H9 (cell line): Measurements from ENCODE around the gene RGL1. TPM values are rescaled to one million over a fixed set of nuclear protein-coding genes. Genes with fewer than 3 reads are reported as not detected.

Source experiments
- DNase-seq: peaks from one replicate; pipeline ENCODE4 v3.0.0-alpha.2; 2017
- H2AFZ ChIP-seq: one replicate; pipeline ENCODE4 v1.6.1; 2013; ENCODE audit warnings: mild to moderate bottlenecking, low read length, control low read depth, moderate library complexity
- H2AK5ac ChIP-seq: 2 replicates; pipeline ENCODE4 v1.6.1; 2013; ENCODE audit warnings: low read length, control low read depth, mixed read lengths; ENCODE audit not compliant: insufficient read length
- H2BK120ac ChIP-seq: one replicate; pipeline ENCODE4 v1.6.1; 2013; ENCODE audit warnings: low read depth, mild to moderate bottlenecking, low read length, control low read depth, inconsistent platforms; ENCODE audit not compliant: poor library complexity, severe bottlenecking
- H2BK12ac ChIP-seq: 2 replicates; pipeline ENCODE4 v1.6.1; 2013; ENCODE audit warnings: low read length, control low read depth, mixed read lengths, low read depth; ENCODE audit not compliant: insufficient read length
- H2BK15ac ChIP-seq: 2 replicates; pipeline ENCODE4 v1.6.1; 2013; ENCODE audit warnings: low read depth, low read length, control low read depth
- H2BK20ac ChIP-seq: one replicate; pipeline ENCODE4 v1.6.1; 2013; ENCODE audit warnings: low read depth, mild to moderate bottlenecking, low read length, control low read depth, inconsistent platforms; ENCODE audit not compliant: poor library complexity, severe bottlenecking
- H2BK5ac ChIP-seq: 2 replicates; pipeline ENCODE4 v1.6.1; 2013; ENCODE audit warnings: low read length, control low read depth, mixed read lengths; ENCODE audit not compliant: insufficient read length
- H3K14ac ChIP-seq: 2 replicates; pipeline ENCODE4 v1.6.1; 2013; ENCODE audit warnings: low read length, control low read depth; ENCODE audit not compliant: insufficient read depth
- H3K18ac ChIP-seq: 2 replicates; pipeline ENCODE4 v1.6.1; 2013; ENCODE audit warnings: low read depth, mild to moderate bottlenecking, mixed read lengths, low read length, control low read depth; ENCODE audit not compliant: insufficient read length
- H3K23ac ChIP-seq: 2 replicates; pipeline ENCODE4 v1.6.1; 2013; ENCODE audit warnings: low read length, control low read depth, mixed read lengths, low read depth; ENCODE audit not compliant: insufficient read length
- H3K23me2 ChIP-seq: 2 replicates; pipeline ENCODE4 v1.6.1; 2013; ENCODE audit warnings: low read depth, mild to moderate bottlenecking, mixed read lengths, low read length, control low read depth; ENCODE audit not compliant: insufficient read length, poor library complexity, severe bottlenecking
- H3K27ac ChIP-seq: 2 replicates; pipeline ENCODE4 v1.5.1; 2013; ENCODE audit warnings: low read length, control low read depth, mixed read lengths, low read depth; ENCODE audit not compliant: insufficient read length
- H3K27me3 ChIP-seq: 2 replicates; pipeline ENCODE4 v1.6.1; 2013; ENCODE audit warnings: low read length, control low read depth, inconsistent platforms; ENCODE audit not compliant: insufficient read depth
- H3K4ac ChIP-seq: 2 replicates; pipeline ENCODE4 v1.6.1; 2013; ENCODE audit warnings: low read depth, mild to moderate bottlenecking, control low read depth, inconsistent platforms, low read length, moderate library complexity
- H3K4me1 ChIP-seq: 2 replicates; pipeline ENCODE4 v1.6.1; 2013; ENCODE audit warnings: low read length, control low read depth, inconsistent platforms; ENCODE audit not compliant: insufficient read depth
- H3K4me2 ChIP-seq: 2 replicates; pipeline ENCODE4 v1.6.1; 2013; ENCODE audit warnings: low read length, control low read depth, mixed read lengths; ENCODE audit not compliant: insufficient read length, insufficient read depth
- H3K56ac ChIP-seq: 2 replicates; pipeline ENCODE4 v1.6.1; 2013; ENCODE audit warnings: low read depth, mild to moderate bottlenecking, mixed read lengths, low read length, control low read depth; ENCODE audit not compliant: insufficient read length
- H3K79me1 ChIP-seq: 2 replicates; pipeline ENCODE4 v1.6.1; 2013; ENCODE audit warnings: low read depth, mild to moderate bottlenecking, moderate library complexity, low read length, control low read depth, inconsistent platforms; ENCODE audit not compliant: insufficient read depth, poor library complexity, severe bottlenecking
- H3K79me2 ChIP-seq: 2 replicates; pipeline ENCODE4 v1.6.1; 2013; ENCODE audit warnings: low read length, control low read depth, inconsistent platforms; ENCODE audit not compliant: insufficient read depth
- H3K9ac ChIP-seq: 2 replicates; pipeline ENCODE4 v1.6.1; 2013; ENCODE audit warnings: low read length, control low read depth, mixed read lengths; ENCODE audit not compliant: insufficient read length; ENCODE audit errors: extremely low read depth
- H3K9me3 ChIP-seq: one replicate; pipeline ENCODE4 v1.6.1; 2013; ENCODE audit warnings: low read depth, low read length, inconsistent platforms; ENCODE audit not compliant: control insufficient read depth
- H3T11ph ChIP-seq: one replicate; pipeline ENCODE4 v1.6.1; 2013; ENCODE audit warnings: mild to moderate bottlenecking, low read length, control low read depth, inconsistent platforms
- H4K20me1 ChIP-seq: one replicate; pipeline ENCODE4 v1.6.1; 2013; ENCODE audit not compliant: control insufficient read depth, insufficient read length, insufficient read depth
- H4K5ac ChIP-seq: 2 replicates; pipeline ENCODE4 v1.6.1; 2013; ENCODE audit warnings: low read depth, mild to moderate bottlenecking, mixed read lengths, low read length, control low read depth; ENCODE audit not compliant: insufficient read length
- H4K8ac ChIP-seq: replicated peaks from 2 replicates; pipeline ENCODE4 v1.6.1; 2013; ENCODE audit warnings: low read length, control low read depth, mixed read lengths, low read depth; ENCODE audit not compliant: insufficient read length
- H4K91ac ChIP-seq: 2 replicates; pipeline ENCODE4 v1.6.1; 2013; ENCODE audit warnings: low read depth, mild to moderate bottlenecking, moderate library complexity, mixed read lengths, low read length, control low read depth; ENCODE audit not compliant: insufficient read length
- H3K27ac Mint-ChIP-seq, 3 experiments: 2 replicates in 2 of 3; 3 replicates in 1 of 3; pipeline ENCODE4 v1.8.0; 2020 to 2021; ENCODE audit warnings: mixed read lengths in 3 of 3, mild to moderate bottlenecking in 1 of 3, moderate library complexity in 1 of 3
- H3K27me3 Mint-ChIP-seq: 2 replicates; pipeline ENCODE4 v1.8.0; 2021; ENCODE audit warnings: low read depth, mild to moderate bottlenecking, moderate library complexity, mixed read lengths
- H3K36me3 Mint-ChIP-seq, 3 experiments: 2 replicates in 2 of 3; 3 replicates in 1 of 3; pipeline ENCODE4 v1.8.0; 2020 to 2021; ENCODE audit warnings: low read depth in 3 of 3, mixed read lengths in 3 of 3; ENCODE audit not compliant: insufficient read depth in 1 of 3
- H3K4me1 Mint-ChIP-seq, 2 experiments: 2 replicates each; pipeline ENCODE4 v1.8.0; 2020; ENCODE audit warnings: mixed read lengths in 2 of 2
- H3K4me3 Mint-ChIP-seq, 2 experiments: 2 replicates in 1 of 2; 3 replicates in 1 of 2; pipeline ENCODE4 v1.8.0; 2020 to 2021; ENCODE audit warnings: mild to moderate bottlenecking in 2 of 2, mixed read lengths in 2 of 2, moderate library complexity in 1 of 2
- H3K9me3 Mint-ChIP-seq, 2 experiments: 2 replicates in 1 of 2; 3 replicates in 1 of 2; pipeline ENCODE4 v1.8.0; 2020; ENCODE audit warnings: mild to moderate bottlenecking in 2 of 2, mixed read lengths in 2 of 2, moderate library complexity in 1 of 2
- CTCF ChIP-seq: fragments of 200-600 bp; sonication (generic); conservative IDR thresholded peaks from 3 replicates; pipeline ENCODE4 v1.8.0; 2021; ENCODE audit warnings: antibody characterized with exemption, mild to moderate bottlenecking
- WGBS: extraction: QIAGEN DNeasy Blood & Tissue Kit; methylation state at CpG from one replicate; pipeline ENCODE4 v1.1.7; 2013; ENCODE audit warnings: missing lambda C conversion rate, low lambda C conversion rate, mixed read lengths; ENCODE audit not compliant: insufficient read length; ENCODE audit errors: extremely low coverage; 5-methylcytosine and 5-hydroxymethylcytosine counted together
- total RNA-seq: library from RNA; stranded (reverse); gene quantifications from 2 replicates; pipeline ENCODE4 v1.2.1, GENCODE V29; 2021

Gene RGL1
- total RNA-seq, 1 experiment from 2014 or later = 1.4 TPM

- no CpG with 5 or more reads among the region's 5 CpGs for WGBS
- no peak overlapping the region for H2BK20ac ChIP-seq
- Mint-ChIP-seq H3K9me3 (no peaks in the 10 kb centered on the region), H3K27ac (0 out of 7 replicates have a peak overlapping the region, but pooled peaks of 1 of the 3 experiments have one; percentile 41), H3K36me3 (no peaks in the 10 kb centered on the region; a peak in 1 of 7 replicates), H3K27me3 (no peaks in the 10 kb centered on the region), H3K4me3 (no peak overlapping the region), H3K4me1 (peaks cover 9 to 19% of the 10 kb centered on the region in 2 experiments)
- H3K4me1 ChIP-seq = peaks cover 5% of the 10 kb centered on the region; the same call in 1 of the 2 replicates
- TF ChIP-seq CTCF = no peak
- DNase-seq = no peak
- no peak overlapping the region for H3T11ph ChIP-seq
- H3K56ac ChIP-seq = no peak overlapping the region
- H2BK12ac ChIP-seq = no peak overlapping the region
- no peaks in the 10 kb centered on the region for H3K79me2 ChIP-seq
- no peak overlapping the region for H3K9ac ChIP-seq
- H3K4ac ChIP-seq = no peak overlapping the region
- no peak overlapping the region for H3K27ac ChIP-seq
- H3K4me2 ChIP-seq = no peak overlapping the region
- no peak overlapping the region for H3K18ac ChIP-seq
- H4K5ac ChIP-seq = no peak overlapping the region
- H2AK5ac ChIP-seq = no peak overlapping the region
- H2BK5ac ChIP-seq = no peak overlapping the region
- no peak overlapping the region for H3K14ac ChIP-seq
- no peak overlapping the region for H2BK15ac ChIP-seq
- no peaks in the 10 kb centered on the region for H3K23me2 ChIP-seq
- H2AFZ ChIP-seq = no peak overlapping the region
- no peak overlapping the region for H4K91ac ChIP-seq
- H4K20me1 ChIP-seq = no peaks in the 10 kb centered on the region
- no peak overlapping the region for H3K23ac ChIP-seq
- H3K27me3 ChIP-seq = no peaks in the 10 kb centered on the region
- H4K8ac ChIP-seq = no peak overlapping the region
- H3K79me1 ChIP-seq = no peaks in the 10 kb centered on the region
- H2BK120ac ChIP-seq = no peak overlapping the region
- no peaks in the 10 kb centered on the region for H3K9me3 ChIP-seq
These were observed 78.7 kb downstream of the RGL1 start for GRCh38 chr1:183883623-183884022.
